ENCODE data around the gene KIF18A.
"Not testable (repeated sequence)": the region's sequence is repeated elsewhere in the genome, so short reads cannot be mapped to it uniquely, and the experiment has no call there.

Gene KIF18A

DNA sequence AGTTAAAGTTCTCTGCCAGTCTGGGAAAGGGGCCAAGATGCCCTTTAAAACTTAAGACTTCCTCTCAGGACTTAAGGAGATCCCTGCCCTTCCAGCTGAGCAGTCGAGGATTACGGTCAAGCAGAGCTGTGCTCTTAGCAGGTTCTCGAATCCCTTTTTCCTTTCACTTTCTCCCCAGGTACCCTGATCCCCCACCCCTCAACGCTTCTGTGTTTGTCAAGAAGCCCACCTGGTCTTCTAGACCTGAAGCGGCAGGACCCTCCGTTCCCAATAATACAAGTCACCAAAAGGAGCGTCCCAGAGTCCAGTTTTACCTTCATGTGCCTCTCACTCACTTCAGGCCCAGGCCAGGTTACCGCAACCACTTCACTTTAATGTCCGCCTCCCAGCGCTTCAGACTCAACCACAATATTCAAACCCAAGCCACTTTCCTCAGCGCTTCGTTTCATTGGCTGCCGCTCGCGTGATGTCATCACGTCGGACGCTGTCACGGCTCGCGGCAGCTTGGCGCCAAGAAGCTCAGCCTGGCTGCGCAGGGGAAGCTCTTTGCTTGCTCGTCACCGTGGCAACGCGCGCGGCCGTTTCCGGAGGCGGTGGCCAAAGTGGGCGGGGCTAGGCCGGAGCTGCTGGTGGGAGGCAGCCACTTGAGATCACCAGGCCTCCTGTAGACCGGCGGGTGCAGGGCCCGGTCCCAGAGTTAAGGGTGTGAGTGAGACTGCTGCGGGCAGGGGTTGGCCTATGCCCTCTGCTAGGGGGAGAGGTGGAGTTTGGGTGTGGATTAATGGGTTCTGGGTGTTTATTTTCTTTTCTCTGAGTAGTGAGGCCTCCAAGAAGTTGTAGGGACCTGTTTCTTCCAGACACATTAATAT, at the start of gene KIF18A, which contains the start of gene METTL15:
KIF18A (minus strand) TSS at position 407 of the 869 bp plus-strand sequence. CDS start 10,209 bp downstream, outside the sequence.
METTL15 (plus strand) TSS at position 639 of the 869 bp plus-strand sequence. CDS start 4,947 bp downstream, outside the sequence.
- DNase-seq: peak; percentile 98 to 99

DNA sequence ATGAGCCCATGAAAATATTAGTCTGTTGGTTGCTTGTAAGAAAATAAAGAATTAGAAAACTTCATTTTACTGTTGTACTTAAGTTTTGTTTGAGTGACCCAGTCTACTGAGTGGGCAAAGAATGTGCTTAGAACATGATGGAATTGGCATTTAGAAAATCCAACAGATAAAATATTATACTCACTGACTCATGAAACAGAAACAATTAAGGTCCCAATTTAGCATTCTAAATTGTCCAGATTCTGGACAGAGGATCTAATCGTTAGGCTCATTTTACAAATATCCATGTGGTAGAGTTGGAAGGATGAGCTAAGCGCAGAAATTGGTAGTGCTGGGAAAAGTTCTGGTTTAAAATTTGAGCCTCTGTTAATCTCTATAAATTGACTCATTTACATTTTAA, 45.6 kb upstream of the KIF18A start:
- no peak for DNase-seq

DNA sequence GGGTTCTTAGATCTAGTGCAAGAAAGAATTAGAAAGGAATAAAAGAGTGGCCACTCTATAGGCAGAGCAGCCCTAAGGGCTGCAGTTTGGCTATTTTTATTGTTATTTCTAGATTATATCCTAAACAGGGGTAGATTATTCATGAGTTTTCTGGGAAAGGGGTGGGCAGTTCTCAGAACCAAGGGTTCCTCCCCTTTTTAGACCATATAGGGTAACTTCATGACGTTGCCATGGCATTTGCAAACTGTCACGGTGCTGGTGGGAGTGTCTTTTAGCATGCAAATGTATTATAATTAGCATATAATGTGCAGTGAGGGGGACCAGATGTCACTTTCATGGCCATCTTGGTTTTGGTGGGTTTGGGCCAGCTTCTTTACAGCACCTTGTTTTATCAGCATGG, 44.8 kb upstream of the KIF18A start:
- DNase-seq: no peak

DNA sequence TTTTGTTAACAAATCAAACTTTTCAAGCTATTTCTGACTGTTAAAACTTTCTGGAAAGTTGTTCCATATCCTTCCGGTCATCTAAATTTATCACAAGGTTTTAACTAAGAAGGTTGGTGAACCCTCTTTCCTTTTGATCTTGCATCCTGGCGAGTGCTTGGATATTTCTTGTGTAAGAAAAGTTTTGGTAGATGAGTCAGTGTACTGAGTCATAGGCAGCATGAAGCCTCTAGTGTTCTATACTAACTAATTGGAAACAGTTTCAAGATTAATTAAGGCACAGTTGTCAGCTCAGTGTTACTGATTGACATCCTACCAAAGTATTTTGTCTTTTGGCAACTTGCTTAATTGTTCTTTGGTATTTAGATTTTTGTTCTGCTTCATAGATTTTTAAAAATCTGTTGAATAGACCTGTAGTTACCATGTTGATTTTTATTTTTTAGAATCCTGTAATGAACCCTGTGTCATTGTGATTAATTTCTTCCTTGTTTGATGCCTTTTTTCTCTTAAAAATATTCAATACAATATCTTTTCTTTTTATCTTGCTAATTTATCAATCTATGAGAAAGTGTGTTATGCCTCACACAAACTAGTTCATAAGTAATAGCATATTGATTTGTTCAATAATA, 38.3 kb upstream of the KIF18A start:
- DNase-seq: no peak

DNA sequence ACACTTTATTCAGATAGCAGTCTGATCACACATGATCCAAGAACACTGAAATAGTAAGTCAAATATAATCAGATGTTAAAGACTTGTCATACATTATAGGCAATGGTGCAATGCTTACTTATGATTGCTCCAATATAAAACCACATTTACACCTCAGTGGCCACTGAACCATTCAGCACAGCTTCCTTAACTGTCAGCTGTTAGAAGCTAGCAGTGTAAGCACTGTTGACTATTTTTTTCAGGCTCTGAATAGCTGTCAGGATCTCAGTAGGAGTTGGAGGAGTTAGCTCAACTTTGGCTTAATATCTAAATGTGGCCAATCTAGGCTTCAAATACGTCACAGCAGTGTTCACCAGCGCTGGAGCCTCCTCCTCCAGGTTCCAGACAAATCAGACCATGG, 36.9 kb upstream of the KIF18A start:
- no peak for DNase-seq

DNA sequence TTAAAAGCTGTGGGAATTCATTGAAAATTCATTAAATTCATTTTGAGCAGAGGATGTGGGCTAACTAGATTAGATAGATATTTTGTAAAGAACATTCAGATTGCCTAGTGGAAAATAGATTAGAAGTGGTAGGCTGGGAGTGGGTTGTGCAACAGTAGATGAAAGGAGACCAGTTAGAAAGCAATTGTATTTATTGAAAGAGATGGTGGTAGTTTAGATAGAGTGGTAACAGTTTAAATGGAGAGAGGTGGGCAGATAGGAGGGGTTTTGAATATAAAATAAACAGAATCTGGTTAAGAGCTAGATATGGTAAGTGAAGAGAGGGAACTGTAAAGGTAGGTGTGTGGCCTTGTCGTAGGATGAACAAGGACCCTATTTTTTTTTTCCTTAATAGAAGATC, 34.8 kb upstream of the KIF18A start:
- no peak for DNase-seq

DNA sequence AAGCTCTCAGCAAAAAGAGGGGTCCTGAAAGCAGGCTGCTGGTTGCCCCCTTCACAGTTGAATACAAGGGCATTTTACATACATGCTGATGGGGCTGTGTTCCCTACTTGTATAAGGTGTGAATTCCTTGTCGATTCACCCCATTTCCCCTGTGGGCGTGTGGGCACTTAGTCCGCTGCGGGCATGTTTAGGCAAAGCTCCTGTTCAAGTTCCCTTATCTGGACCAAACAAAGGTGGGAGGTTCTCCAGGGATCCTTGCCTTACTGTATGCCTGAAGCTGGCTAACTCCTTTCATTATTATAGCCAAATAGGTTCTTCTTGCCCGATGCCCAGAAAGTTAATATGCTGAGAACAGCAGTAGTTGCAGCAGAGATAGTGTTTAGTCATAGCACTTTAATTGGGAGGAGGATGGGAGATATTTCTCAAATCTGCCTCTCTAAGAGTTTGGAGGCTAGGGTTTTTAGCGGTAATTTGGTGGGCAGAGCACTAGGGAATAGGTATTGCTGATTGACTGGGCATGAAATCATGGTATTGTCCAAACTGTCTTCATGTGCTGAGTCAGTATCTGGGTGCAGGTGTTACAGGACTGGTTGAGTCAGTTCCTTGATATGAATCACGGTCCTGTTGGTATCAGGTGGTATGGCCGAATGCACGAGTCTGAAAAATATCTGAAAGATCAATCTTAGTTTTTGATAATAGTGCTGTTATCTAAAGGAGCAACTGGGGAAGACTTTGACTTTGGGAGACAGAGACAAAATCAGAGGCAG, 32.9 kb upstream of the KIF18A start:
- no peak for DNase-seq

DNA sequence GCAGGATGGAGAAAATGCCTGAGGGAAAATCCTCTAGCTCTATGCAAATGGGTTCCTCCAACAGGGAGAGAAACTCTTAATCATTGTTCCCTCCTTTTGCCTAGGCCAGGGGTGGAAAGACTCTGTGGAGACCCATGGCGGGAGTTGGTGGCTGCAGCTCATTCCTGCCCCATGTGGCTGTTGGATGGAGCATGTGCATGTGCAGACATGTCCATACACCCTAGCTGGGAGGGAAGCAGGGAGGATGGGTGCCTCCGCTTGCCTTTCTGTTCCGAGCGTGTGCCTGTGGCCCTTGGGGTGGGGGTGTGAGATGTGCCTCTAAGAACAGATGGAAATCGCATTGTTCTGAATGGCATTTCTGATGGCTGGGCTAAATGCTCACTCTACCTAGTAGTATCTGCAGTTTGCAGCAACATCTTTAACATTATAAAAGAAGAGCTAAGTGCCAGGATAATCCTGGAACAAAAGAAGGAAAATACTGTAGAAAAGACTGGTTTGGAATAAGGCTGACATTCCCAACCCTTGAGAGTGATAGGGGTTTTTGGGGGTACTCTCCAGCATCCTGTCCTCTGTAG, 32.0 kb upstream of the KIF18A start:
- no peak for DNase-seq

DNA sequence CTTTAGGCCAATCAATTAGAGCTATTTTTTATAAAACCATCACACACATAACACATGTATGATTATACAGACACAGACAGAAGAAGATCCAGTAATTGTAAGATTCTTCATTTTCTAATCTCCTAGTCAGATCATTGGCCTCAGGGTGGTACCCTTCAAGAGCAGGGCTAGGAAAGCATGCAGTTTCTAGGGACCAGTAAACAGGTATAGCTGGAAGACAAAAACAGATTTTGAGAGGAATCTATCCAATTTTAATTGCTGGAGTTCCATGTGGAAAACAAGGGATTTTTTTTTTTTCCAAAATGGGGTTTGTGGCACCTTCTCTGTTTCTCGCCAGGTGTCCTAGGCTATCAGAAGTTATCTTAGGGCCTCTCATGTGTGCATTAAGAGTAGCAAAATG, 29.9 kb upstream of the KIF18A start:
- DNase-seq: no peak

DNA sequence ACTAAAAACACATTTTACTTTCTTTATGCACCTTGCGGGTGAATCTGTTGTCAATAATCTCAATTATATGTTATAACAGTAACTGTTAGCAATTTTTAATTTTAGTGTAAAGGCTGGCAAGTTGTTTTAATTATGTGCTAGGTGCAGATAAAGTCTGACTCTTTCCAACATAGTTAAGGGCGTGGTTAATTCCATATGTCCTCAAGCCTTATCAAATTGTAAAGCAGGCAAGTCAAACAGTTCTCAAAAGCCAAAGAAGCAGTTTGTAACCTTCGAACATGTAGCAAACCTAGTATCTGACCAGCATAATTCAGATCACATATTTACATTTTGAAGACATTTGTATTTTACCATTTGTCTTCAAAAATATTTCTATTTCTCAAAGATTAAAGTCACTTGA, 29.4 kb upstream of the KIF18A start:
- no peak for DNase-seq

DNA sequence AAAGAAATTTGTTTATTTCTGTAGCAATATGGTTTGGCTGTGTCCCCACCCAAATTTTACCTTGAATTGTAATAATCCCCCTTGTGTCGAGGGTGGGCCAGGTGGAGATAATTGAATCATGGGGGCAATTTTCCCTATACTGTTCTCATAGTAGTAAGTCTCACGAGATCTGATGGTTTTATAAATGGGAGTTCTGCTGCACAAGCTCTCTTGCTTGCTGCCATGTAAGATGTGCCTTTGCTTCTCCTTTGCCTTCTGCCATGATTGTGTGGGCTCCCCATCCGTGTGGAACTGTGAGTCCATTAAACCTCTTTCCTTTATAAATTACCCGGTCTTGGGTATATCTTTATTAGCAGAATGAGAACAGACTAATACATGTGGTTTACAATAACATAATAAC, 28.2 kb upstream of the KIF18A start:
- not testable (repeated sequence) for DNase-seq

- DNase-seq: no peak
Observed at GRCh38 chr11:28133146-28133545, 25.2 kb upstream of the KIF18A start.

DNA sequence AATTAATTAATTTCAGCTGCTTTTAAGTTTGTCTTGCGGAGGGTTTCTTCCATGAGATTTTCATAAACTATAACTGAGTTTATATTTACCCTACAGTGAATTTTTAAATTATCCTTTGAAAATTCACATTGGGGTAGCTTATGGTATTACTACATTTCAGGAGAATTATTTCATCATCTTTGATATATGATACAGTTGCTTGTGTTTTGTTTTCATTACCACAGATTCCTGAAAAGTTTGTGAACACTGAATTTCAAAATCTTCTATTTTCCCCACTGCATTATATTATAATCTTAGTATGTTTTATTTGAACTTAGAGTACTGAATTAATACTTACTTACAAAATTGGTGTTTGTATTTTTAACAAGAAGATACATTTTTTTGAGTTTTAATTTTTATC, 24.6 kb upstream of the KIF18A start:
- no peak for DNase-seq

GRCh38 chr11:28123151-28123581, 15.2 kb upstream of the KIF18A start:
- no peak for DNase-seq

DNA sequence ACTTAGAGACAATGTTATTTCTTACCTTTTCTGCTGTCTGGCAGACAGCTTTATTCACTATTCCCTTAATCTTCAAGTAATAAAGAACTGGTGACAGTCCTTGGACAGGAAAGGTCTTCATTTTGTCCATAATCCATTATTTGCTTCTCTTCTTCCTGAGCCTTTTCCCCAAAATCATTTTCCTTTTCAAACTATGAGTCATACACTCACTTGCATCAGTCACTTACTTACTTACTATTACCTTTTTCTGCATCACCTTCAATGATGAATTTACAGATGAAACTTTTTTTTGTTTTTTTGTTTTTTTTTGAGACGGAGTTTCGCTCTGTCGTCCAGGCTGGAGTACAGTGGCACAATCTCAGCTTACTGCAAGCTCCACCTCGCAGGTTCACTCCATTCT, 9.8 kb upstream of the KIF18A start:
- no peak for DNase-seq

GRCh38 chr11:28114731-28115130, 6.8 kb upstream of the KIF18A start:
- DNase-seq: no peak

GRCh38 chr11:28114116-28114515, 6.2 kb upstream of the KIF18A start:
- no peak for DNase-seq

GRCh38 chr11:28110821-28111200, 2.9 kb upstream of the KIF18A start:
- DNase-seq: no peak

DNA sequence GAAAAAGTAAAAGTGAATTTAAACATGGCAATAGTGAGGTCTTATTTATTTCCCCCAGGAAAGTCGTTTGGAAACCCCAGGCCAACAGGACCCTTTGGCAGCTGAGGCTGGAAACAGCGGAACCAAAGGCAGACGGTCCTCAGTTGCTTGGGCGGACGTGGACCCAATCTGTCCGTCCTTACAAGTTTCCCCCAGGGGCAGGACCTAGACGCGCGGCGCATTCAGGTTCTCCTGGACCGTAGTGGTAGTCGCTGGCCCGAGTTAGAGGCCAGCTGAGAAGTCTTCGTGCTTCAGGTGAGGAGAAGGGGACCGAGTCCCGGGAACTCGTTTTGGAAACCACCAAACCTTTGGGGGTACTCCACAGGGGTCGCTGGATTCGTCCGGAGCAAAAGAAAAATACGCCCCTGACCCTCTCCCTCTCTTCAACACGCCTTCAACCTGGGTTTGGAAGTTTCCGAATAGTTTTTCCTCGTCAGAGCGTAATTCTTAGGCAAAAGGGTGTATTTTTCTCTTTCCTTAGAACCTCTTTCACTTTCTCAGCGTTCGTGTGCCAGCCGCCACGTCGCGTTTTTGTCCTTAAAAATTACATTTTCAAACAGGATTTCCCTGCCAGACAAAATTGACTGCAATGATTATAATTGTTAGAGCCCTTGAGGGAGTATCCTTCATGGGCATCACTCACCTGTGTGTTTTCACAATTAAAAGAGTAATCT, 2.3 kb upstream of the KIF18A start:
- peak; percentile 66 to 71 for DNase-seq

DNA sequence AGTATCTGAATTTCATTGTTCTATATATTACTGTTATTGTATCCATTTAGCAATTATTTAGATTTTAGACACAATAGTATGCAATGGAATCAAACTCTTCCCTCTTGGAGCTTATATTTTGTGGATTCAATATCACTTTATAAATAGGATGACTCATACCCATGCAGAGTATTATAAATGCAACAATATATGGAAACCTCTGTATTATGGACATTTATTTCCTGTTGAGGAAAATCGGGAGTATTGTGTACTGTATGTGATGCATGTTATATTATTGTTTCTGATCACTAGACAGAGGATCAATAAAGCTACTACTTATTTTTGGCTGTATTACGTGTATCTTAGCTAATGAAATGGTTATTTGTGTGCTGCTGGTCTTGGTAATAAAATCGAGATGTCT, 1.0 kb upstream of the KIF18A start:
- DNase-seq: no peak

- DNase-seq: peak in 1 of 2 donors; percentile 18
Observed at GRCh38 chr11:28107191-28107749, 686 bp downstream of the KIF18A start.

All from stimulated activated CD4-positive, alpha-beta T cell treated with anti-CD3 and anti-CD28 coated beads, Interleukin-2, amount 100 ng/mL, for 24 hours (primary cell).